ENCODE results near the gene CFAP97D2.

- TF ChIP-seq CTCF (IDR thresholded peaks at IDR 0.05) (no peak), USF2 (IDR thresholded peaks at IDR 0.05; ENCODE audit: borderline replicate concordance, low read depth, low read length) (no peak), USF1 (IDR thresholded peaks at IDR 0.05; ENCODE audit: borderline replicate concordance, low read depth) (no peak), POLR2AphosphoS5 (IDR thresholded peaks at IDR 0.05; ENCODE audit: low read depth, low read length) (no peak), RAD21 (IDR thresholded peaks at IDR 0.05; ENCODE audit: low read length) (no peak), TAF1 (IDR thresholded peaks at IDR 0.05; ENCODE audit: borderline replicate concordance, low read depth, low read length) (no peak)
These were observed 32.9 kb upstream of the CFAP97D2 start for GRCh38 chr13:114146173-114146572.
